Endothelial cell of umbilical vein (primary cell): Measurements from ENCODE around the gene MAP2K7.

Experiments used
- EZH2 ChIP-seq: IDR thresholded peaks from 2 replicates; pipeline ENCODE4 v1.6.1; 2012; ENCODE audit warnings: borderline replicate concordance, low read depth, mild to moderate bottlenecking, moderate library complexity, low read length, inconsistent platforms; ENCODE audit not compliant: severe bottlenecking
- POLR2A ChIP-seq: IDR thresholded peaks from 2 replicates; pipeline ENCODE4 v1.6.1; 2012; ENCODE audit warnings: low read depth, mild to moderate bottlenecking, control low read depth, low read length

GRCh38 chr19:7899751-7900378 lies 3.8 kb upstream of the MAP2K7 start:
- TF ChIP-seq POLR2A: no peak
- no peak for TF ChIP-seq EZH2
